B cell (primary cell): ENCODE measurements around the gene SERINC1. TPM values are rescaled to one million over a fixed set of nuclear protein-coding genes. Genes with fewer than 3 reads are reported as not detected.

Experiments used
- ATAC-seq: fragments of 200-7000 bp; cut with Tn5 transposase; one replicate; pipeline ENCODE4 v1.10.0; 2021; ENCODE audit warnings: low read depth, mild to moderate bottlenecking, moderate number of reproducible peaks, moderate library complexity
- CTCF ChIA-PET: fragments of 350-600 bp; sonication (Branson Sonifier 250); formaldehyde crosslinking; loops from one replicate; lab custom pipeline; 2021; ENCODE audit warnings: antibody characterized with exemption, inconsistent platforms; lab: Charles Lee
- POLR2A ChIA-PET: fragments of 350-600 bp; sonication (Branson Sonifier 250); formaldehyde crosslinking; loops from one replicate; lab custom pipeline; 2021; ENCODE audit warnings: antibody characterized with exemption; lab: Charles Lee
- DNase-seq: peaks from one replicate; pipeline ENCODE4 v3.0.0; 2013
- H2AFZ ChIP-seq: 2 replicates; pipeline ENCODE4 v1.6.1; 2012; ENCODE audit warnings: mild to moderate bottlenecking, low read depth, low read length; ENCODE audit not compliant: insufficient read depth, poor library complexity, severe bottlenecking
- H3K27ac ChIP-seq, 2 donors: 1 replicate in 1 of 2; 2 replicates in 1 of 2; pipeline ENCODE4 v1.5.1; 2012 to 2013; ENCODE audit warnings: low read length in 2 of 2, mild to moderate bottlenecking in 2 of 2, moderate library complexity in 1 of 2
- H3K27me3 ChIP-seq, 4 experiments: fragments of 200-600 bp in 1 of 4; sonication (generic) in 1 of 4; replicated peaks in 1 of 4; 1 replicate in 2 of 4; 2 replicates in 2 of 4; pipeline versions ENCODE4 v1.6.1 to v1.7.0; 2013 to 2016; ENCODE audit warnings: low read length in 3 of 4, mild to moderate bottlenecking in 2 of 4, mixed read lengths in 1 of 4, moderate library complexity in 1 of 4; ENCODE audit not compliant: insufficient read depth in 4 of 4, control insufficient read depth in 3 of 4; ENCODE audit errors: control extremely low read depth in 1 of 4
- H3K36me3 ChIP-seq, 2 experiments: replicated peaks in 1 of 2; 1 replicate in 1 of 2; 2 replicates in 1 of 2; pipeline versions ENCODE4 v1.6.1 to v1.7.1; 2013; ENCODE audit warnings: low read length in 1 of 2; ENCODE audit not compliant: insufficient read depth in 2 of 2, control insufficient read depth in 1 of 2; ENCODE audit errors: control extremely low read depth in 1 of 2, extremely low read depth in 1 of 2
- H3K4me1 ChIP-seq, 2 donors: fragments of 200-600 bp in 1 of 2; sonication (generic) in 1 of 2; 1 replicate in 1 of 2; 2 replicates in 1 of 2; pipeline versions ENCODE4 v1.5.1 to v1.6.1; 2013 to 2017; ENCODE audit warnings: low read length in 2 of 2; ENCODE audit not compliant: control insufficient read depth in 2 of 2, insufficient read depth in 2 of 2
- H3K4me2 ChIP-seq: replicated peaks from 2 replicates; pipeline ENCODE3; 2012; ENCODE audit warnings: mild to moderate bottlenecking, low read depth, low read length; ENCODE audit not compliant: poor library complexity, severe bottlenecking
- H3K4me3 ChIP-seq, 5 experiments: fragments of 200-600 bp in 1 of 5; sonication (generic) in 1 of 5; 1 replicate in 3 of 5; 2 replicates in 2 of 5; pipeline versions ENCODE4 v1.5.1 to v1.7.0; 2011 to 2016; ENCODE audit warnings: low read length in 4 of 5, mild to moderate bottlenecking in 4 of 5, low read depth in 2 of 5, control low read depth in 1 of 5, moderate library complexity in 1 of 5; ENCODE audit not compliant: insufficient read depth in 1 of 5; ENCODE audit errors: control extremely low read depth in 1 of 5, extremely low read depth in 1 of 5
- H3K79me2 ChIP-seq: fragments of 200-600 bp; sonication (generic); one replicate; pipeline ENCODE4 v1.6.0; 2016; ENCODE audit warnings: low read length; ENCODE audit not compliant: control insufficient read depth, insufficient read depth
- H3K9ac ChIP-seq: fragments of 200-600 bp; sonication (generic); 2 replicates; pipeline ENCODE4 v1.6.1; 2017; ENCODE audit warnings: mild to moderate bottlenecking, low read length, moderate library complexity
- H3K9me3 ChIP-seq, 3 donors: one replicate each; pipeline versions ENCODE4 v1.6.1 to v1.7.1; 2013; ENCODE audit warnings: low read length in 2 of 3; ENCODE audit not compliant: control insufficient read depth in 2 of 3, insufficient read depth in 1 of 3; ENCODE audit errors: control extremely low read depth in 1 of 3
- H4K20me1 ChIP-seq: 2 replicates; pipeline ENCODE4 v1.6.0; 2012; ENCODE audit warnings: mild to moderate bottlenecking, low read length; ENCODE audit not compliant: insufficient read depth, control insufficient read depth, poor library complexity, severe bottlenecking
- H3K27ac Mint-ChIP-seq: one replicate; pipeline ENCODE4 v1.8.0; 2021; ENCODE audit warnings: mixed read lengths
- H3K27me3 Mint-ChIP-seq: one replicate; pipeline ENCODE4 v1.8.0; 2021; ENCODE audit warnings: mixed read lengths
- H3K4me1 Mint-ChIP-seq: one replicate; pipeline ENCODE4 v1.8.0; 2021; ENCODE audit warnings: mixed read lengths
- H3K4me3 Mint-ChIP-seq: one replicate; pipeline ENCODE4 v1.8.0; 2021; ENCODE audit warnings: mixed read lengths
- H3K9me3 Mint-ChIP-seq: one replicate; pipeline ENCODE4 v1.8.0; 2022; ENCODE audit warnings: mixed read lengths; ENCODE audit not compliant: insufficient read depth
- EZH2 ChIP-seq: IDR thresholded peaks from 2 replicates; pipeline ENCODE4 v1.6.1; 2012; ENCODE audit warnings: borderline replicate concordance, low read depth, mild to moderate bottlenecking, moderate library complexity, low read length; ENCODE audit not compliant: insufficient read depth, poor library complexity, severe bottlenecking
- WGBS: methylation state at CpG from one replicate; pipeline ENCODE4 v1.1.5; 2013; ENCODE audit warnings: missing lambda C conversion rate; ENCODE audit not compliant: insufficient coverage; 5-methylcytosine and 5-hydroxymethylcytosine counted together
- intact Hi-C: fragments of 100-400 bp; cut with micrococcal nuclease; formaldehyde crosslinking; loops from one replicate; pipeline ENCODE4 v1.10.0; 2022
- polyA plus RNA-seq: library from polyadenylated mRNA; depleted of rRNA; stranded (reverse); fragments of >200 nt; gene quantifications from 2 replicates; pipeline ENCODE4 v1.2.3, GENCODE V29; 2012
- total RNA-seq, 2 donors: library from RNA; stranded (reverse); fragments of 120-200 nt in 1 of 2; gene quantifications; 1 replicate in 1 of 2; 2 replicates in 1 of 2; pipeline versions ENCODE4 v1.2.3 to v1.2.4, GENCODE V29; 2013 to 2022
- TF ChIP-seq, protein P1 (sequence below): fragments of 200-600 bp; IDR thresholded peaks from one replicate; pipeline ENCODE4 v1.8.0; 2022; ENCODE audit warnings: antibody characterized with exemption, mild to moderate bottlenecking

Gene SERINC1
- total and polyA plus RNA-seq, 2 donors (not counting 1 experiment from before 2014, with no cell fraction given), result 17.2 to 92.1 TPM

DNA sequence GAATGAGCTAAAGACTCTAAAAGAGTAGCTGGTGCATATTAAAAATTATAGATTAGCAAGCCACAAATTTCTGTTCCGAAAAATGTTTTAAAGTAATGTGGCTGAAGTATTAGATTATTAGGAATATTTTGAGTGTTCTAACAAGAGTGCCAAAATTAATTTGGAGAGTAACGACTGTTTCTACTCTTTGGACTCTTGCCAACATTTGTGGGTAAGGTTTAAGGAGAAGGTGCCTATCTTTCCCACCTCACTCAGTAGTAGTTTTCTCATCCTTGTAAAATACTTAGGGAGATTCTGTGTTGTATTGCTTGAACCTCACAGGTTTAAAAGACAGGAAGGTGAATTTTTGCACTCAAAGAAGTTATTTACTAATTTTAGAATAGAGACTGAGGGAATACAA, 67.2 kb downstream of the SERINC1 start:
- CTCF ChIA-PET, result interaction anchor here (0.7 kb wide), 1 partner anchor 68 kb away, joined by 3 read pairs; no protein-coding TSS in a partner anchor

DNA sequence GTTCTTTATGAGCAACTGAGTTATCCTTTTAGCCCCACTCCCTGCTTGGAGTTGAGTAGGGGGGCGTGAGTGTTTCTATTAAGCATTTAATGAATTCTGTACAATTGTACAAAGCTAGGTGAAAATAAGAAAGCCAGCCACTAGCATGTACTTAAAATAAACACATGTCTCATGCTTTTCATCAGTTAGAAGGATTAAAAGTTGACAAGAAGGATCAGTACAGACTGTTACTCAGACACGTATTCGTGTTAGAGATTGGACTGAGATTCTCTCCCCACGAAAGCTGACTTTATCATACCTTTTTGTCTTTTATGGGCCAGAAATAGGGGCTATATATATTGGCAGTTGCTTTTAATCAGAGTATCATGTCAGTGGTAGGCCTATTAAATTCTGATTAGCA, 70.5 kb downstream of the SERINC1 start:
- 100% methylated on average over 2 of the region's 4 CpGs for WGBS
- no peaks in the 10 kb centered on the region for H3K27me3 ChIP-seq
- CTCF ChIA-PET, result interaction anchor here (0.7 to 1.4 kb wide), 4 partner anchors 10 to 84 kb away, joined by 3 to 4 read pairs (median 4); no protein-coding TSS in a partner anchor
- H3K4me1 ChIP-seq, result peaks cover 12 to 13% of the 10 kb centered on the region in 2 donors
- ATAC-seq, result no peak
- Mint-ChIP-seq H3K9me3 (no peaks in the 10 kb centered on the region), H3K4me3 (peak overlapping the region; percentile 97), H3K27ac (no peak overlapping the region), H3K27me3 (no peaks in the 10 kb centered on the region), H3K4me1 (peaks cover 23% of the 10 kb centered on the region)
- peaks cover 54% of the 10 kb centered on the region for H3K79me2 ChIP-seq
- intact Hi-C loops, result no loop called here
- no peak for DNase-seq
- no peaks in the 10 kb centered on the region for H4K20me1 ChIP-seq
- TF ChIP-seq, protein P1, sequence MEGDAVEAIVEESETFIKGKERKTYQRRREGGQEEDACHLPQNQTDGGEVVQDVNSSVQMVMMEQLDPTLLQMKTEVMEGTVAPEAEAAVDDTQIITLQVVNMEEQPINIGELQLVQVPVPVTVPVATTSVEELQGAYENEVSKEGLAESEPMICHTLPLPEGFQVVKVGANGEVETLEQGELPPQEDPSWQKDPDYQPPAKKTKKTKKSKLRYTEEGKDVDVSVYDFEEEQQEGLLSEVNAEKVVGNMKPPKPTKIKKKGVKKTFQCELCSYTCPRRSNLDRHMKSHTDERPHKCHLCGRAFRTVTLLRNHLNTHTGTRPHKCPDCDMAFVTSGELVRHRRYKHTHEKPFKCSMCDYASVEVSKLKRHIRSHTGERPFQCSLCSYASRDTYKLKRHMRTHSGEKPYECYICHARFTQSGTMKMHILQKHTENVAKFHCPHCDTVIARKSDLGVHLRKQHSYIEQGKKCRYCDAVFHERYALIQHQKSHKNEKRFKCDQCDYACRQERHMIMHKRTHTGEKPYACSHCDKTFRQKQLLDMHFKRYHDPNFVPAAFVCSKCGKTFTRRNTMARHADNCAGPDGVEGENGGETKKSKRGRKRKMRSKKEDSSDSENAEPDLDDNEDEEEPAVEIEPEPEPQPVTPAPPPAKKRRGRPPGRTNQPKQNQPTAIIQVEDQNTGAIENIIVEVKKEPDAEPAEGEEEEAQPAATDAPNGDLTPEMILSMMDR, result no peak
- TF ChIP-seq EZH2, result no peak
- no peak overlapping the region for H3K4me3 ChIP-seq
- POLR2A ChIA-PET, result no interaction called here
- no peak overlapping the region for H3K9ac ChIP-seq
- H3K36me3 ChIP-seq, result no peaks in the 10 kb centered on the region
- H3K27ac ChIP-seq, result no peak overlapping the region
- no peaks in the 10 kb centered on the region for H3K9me3 ChIP-seq
- no peak overlapping the region for H2AFZ ChIP-seq
- peak overlapping the region; percentile 90 for H3K4me2 ChIP-seq

More for the DNA sequence above, 67.2 kb downstream of the SERINC1 start:
- H3K27ac Mint-ChIP-seq, result no peak overlapping the region
- Histone ChIP-seq H3K9me3 (no peaks in the 10 kb centered on the region), H3K36me3 (no peaks in the 10 kb centered on the region), H3K27me3 (no peaks in the 10 kb centered on the region), H3K9ac (no peak overlapping the region), H3K4me2 (no peak overlapping the region), H3K27ac (no peak overlapping the region), H3K4me3 (no peak overlapping the region), H4K20me1 (no peaks in the 10 kb centered on the region), H3K4me1 (peaks cover 7 to 10% of the 10 kb centered on the region in 2 donors), H2AFZ (no peak overlapping the region), H3K79me2 (peaks cover 65% of the 10 kb centered on the region)
- no CpG with 5 or more reads among the region's 2 CpGs for WGBS
- DNase-seq, result no peak
- TF ChIP-seq, protein P1, result no peak
- no peak for TF ChIP-seq EZH2
- H3K4me1 Mint-ChIP-seq, result peaks cover 33% of the 10 kb centered on the region
- intact Hi-C loops, result no loop called here
- H3K27me3 Mint-ChIP-seq, result no peaks in the 10 kb centered on the region
- POLR2A ChIA-PET, result no interaction called here
- H3K4me3 Mint-ChIP-seq, result no peak overlapping the region
- ATAC-seq, result no peak
- no peaks in the 10 kb centered on the region for H3K9me3 Mint-ChIP-seq
